Measurements from ENCODE around the gene EHBP1. TPM values are rescaled to one million over a fixed set of nuclear protein-coding genes. Genes with fewer than 3 reads are reported as not detected.

Gene EHBP1
- total RNA-seq, 2 experiments from 2014 or later, result 22.2 to 24.7 TPM

DNA sequence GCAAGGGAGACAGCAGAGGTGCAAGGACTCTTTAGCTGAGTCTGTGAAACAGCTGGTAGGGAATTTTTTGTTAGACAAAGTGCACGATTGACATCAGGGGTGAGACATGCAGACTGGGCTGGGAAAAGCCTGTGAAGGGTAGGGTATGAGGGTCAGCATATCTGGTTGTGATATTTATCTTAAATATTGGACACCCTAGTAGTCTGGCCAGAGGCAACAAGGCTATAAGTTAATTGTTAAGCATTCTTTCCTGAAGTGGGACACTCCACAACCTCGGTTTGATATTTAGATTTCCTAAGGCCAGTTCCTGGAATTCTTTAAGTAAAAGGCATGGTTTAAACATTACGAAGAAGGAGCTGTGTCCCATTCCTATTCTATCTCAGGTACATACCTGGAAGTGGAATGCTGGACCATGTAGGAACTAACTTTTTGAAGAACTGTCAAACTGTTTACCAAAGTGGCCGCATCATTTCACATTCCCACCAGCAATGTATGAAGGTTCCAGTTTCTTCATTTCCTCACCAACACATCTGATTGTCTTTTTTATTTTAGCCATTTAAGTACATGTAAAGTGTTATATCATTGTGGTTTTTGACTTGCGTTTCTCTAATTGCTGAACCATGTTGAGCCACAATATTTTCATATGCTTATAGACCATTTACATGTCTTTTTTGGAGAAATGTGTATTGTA is 22.5 kb downstream of the EHBP1 start:
- no peak overlapping the region for H3K4me3 Mint-ChIP-seq
- DNase-seq, result no peak
- POLR2A ChIA-PET, result no interaction called here
- H3K36me3 Mint-ChIP-seq (ENCODE audit: low read depth), result peaks cover 2% of the 10 kb centered on the region
- H3K27ac Mint-ChIP-seq, result no peak overlapping the region
- no peaks in the 10 kb centered on the region for H3K27me3 Mint-ChIP-seq
- peaks cover 22% of the 10 kb centered on the region for H3K9me3 Mint-ChIP-seq
- no peaks in the 10 kb centered on the region for H3K4me1 Mint-ChIP-seq
- CTCF ChIA-PET, result no interaction called here

DNA sequence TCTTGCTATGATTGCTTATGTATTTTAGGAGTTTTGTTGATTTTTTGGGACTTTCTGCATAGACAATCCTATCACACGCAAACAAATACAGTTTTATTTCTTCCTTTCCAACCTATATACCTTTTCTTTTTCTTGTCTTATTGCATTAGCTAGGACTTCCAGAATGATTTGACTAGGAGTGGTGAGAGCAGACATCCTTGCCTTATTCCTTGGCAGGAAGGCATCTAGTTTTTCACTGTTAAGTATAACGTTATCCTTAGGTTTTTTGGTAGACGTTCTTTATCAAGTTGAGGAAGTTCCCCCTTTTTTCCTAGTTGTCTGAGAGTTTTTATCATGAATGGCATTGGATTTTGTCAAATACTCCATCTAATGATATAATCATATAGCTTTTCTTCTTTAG is 25.8 kb downstream of the EHBP1 start:
- H3K4me3 Mint-ChIP-seq, result no peak overlapping the region
- DNase-seq, result no peak
- H3K9me3 Mint-ChIP-seq, result peaks cover 18% of the 10 kb centered on the region
- ChIA-PET CTCF (no interaction called here), POLR2A (no interaction called here)
- no peak overlapping the region for H3K27ac Mint-ChIP-seq
- no peaks in the 10 kb centered on the region for H3K27me3 Mint-ChIP-seq
- H3K4me1 Mint-ChIP-seq, result no peaks in the 10 kb centered on the region
- H3K36me3 Mint-ChIP-seq (ENCODE audit: low read depth), result no peaks in the 10 kb centered on the region

DNA sequence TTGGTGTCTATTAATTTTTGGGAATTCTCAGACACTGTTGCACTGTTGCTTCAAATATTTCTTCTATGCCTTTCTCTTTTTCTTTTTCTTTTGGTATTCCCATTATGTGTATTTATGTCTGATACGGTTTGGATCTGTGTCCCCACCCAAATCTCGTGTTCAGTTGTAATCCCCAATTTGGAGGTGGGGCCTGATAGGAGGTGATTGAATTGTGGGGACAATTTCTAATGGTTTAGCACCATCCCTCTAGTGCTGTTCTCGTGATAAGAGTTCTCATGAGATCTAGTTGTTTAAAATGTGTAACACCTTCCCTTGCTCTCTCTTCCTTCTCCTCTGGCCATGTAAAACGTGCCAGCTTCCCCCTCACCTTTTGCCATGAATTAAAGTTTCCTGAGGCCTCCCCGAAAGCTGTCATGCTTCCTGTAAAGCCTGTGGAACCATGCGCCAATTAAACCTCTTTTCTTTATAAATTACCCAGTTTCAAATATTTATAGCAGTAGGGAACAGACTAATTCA is 26.8 kb downstream of the EHBP1 start:
- ChIA-PET POLR2A (no interaction called here), CTCF (no interaction called here)
- DNase-seq, result no peak
- Mint-ChIP-seq H3K4me1 (no peaks in the 10 kb centered on the region), H3K27me3 (no peaks in the 10 kb centered on the region), H3K36me3 (ENCODE audit: low read depth) (peaks cover 2% of the 10 kb centered on the region), H3K4me3 (no peak overlapping the region), H3K9me3 (peaks cover 21% of the 10 kb centered on the region), H3K27ac (no peak overlapping the region)

DNA sequence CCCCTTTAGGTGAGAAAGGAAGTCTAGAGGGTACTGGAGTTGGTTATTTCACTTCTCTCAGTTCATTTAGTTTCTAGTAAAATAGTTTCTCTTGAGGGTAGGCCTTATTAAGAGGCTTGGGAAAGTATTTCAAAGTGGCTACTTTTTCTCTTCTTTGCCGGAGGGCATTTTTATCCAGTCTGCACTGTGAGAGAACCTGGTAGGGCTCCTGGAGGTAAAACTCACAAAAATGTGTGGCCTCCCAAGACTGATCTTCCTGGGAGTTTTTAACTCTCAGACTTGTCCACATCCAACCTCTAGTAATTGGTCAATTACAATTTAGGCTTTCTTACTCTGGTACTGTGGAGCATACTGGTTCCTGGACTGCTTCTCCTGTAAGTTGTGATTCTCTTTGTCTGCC is 28.0 kb downstream of the EHBP1 start:
- H3K4me3 Mint-ChIP-seq, result no peak overlapping the region
- peaks cover 21% of the 10 kb centered on the region for H3K9me3 Mint-ChIP-seq
- ChIA-PET CTCF (no interaction called here), POLR2A (no interaction called here)
- peaks cover 2% of the 10 kb centered on the region for H3K36me3 Mint-ChIP-seq (ENCODE audit: low read depth)
- H3K27ac Mint-ChIP-seq, result no peak overlapping the region
- no peak for DNase-seq
- no peaks in the 10 kb centered on the region for H3K4me1 Mint-ChIP-seq
- no peaks in the 10 kb centered on the region for H3K27me3 Mint-ChIP-seq

DNA sequence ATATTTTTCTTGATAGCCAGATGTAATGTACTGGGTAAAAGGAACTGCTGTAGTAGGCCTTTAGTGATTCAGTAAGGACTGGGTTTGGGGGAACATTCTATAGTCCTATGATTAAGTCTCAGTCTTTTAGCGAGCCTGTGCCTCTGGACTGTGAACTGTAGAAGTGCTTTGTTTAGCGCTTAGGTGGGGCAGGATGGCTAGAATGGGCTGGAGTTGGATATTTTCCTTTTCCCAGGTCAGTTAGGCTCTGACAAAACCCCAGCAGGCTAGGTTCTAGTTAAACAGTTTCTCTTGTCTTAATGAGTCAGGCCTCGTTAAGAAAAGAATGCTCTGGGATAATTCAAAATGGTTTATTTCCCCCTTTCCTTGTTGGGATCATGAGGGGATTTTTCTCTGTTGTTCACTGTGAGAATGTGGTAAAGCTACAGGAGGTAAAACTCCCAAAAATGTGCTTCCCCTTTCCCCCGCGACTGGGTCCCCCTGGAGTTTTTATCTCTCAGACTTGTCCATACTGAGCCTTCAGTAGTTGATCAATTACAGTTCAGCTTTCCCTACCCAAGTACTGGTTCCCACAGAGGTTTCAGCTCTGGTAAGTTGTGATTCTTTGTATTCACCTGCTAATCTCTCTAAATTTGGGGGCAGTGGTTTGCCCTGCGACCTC is 31.5 kb downstream of the EHBP1 start:
- peaks cover 2% of the 10 kb centered on the region for H3K36me3 Mint-ChIP-seq (ENCODE audit: low read depth)
- H3K27me3 Mint-ChIP-seq, result no peaks in the 10 kb centered on the region
- no peak for DNase-seq
- ChIA-PET CTCF (no interaction called here), POLR2A (no interaction called here)
- H3K4me3 Mint-ChIP-seq, result no peak overlapping the region
- H3K27ac Mint-ChIP-seq, result no peak overlapping the region
- H3K4me1 Mint-ChIP-seq, result no peaks in the 10 kb centered on the region
- peaks cover 8% of the 10 kb centered on the region for H3K9me3 Mint-ChIP-seq

DNA sequence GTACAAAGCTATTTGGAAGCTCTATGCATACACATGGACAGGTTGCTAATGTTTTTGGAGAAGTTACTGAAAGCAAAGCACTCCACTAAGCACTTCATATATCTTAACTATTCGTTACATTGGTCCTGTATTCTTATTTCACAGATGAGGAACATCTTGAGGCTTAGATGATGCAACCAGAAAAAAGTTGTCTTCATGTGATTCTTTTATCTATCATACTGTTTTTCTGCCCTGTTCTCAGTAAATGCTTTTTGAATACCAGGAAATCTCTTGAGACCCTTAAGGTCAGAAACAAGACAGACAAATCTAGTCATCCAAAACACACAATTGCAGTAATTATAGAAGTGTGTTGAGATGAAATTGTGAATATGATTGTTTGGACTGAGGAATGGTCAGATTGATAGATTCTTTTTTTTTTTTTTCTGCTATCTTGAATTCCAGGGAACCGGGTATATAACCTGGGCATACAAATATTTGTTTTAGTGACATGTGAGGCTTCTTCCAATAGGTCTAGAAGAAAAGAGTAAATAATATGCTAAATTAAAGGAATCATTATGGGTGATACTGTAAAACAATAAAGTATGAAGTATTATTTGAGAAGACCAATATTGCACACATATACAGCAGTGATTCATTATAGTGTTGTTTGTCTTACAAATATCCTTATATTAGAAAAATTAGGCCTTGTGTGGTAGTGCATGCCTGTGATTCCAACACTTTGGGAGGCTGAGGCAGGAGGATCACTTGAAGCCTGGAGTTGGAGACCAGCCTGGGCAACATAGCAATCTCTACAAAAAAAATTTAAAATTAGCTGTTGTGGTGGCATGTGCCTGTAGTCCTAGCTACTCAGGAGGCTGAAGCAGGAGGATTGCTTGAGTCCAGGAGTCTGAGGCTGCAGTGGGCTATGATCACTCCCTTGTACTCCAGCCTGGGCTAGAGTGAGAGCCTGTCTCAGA is 33.7 kb downstream of the EHBP1 start:
- ChIA-PET POLR2A (interaction anchor here (0.6 kb wide), 2 partner anchors 29 to 736 kb away, joined by 3 to 6 read pairs; no protein-coding TSS in a partner anchor), CTCF (no interaction called here)
- Mint-ChIP-seq H3K4me3 (no peak overlapping the region), H3K27me3 (no peaks in the 10 kb centered on the region), H3K4me1 (no peaks in the 10 kb centered on the region), H3K27ac (no peak overlapping the region), H3K9me3 (peaks cover 3% of the 10 kb centered on the region), H3K36me3 (ENCODE audit: low read depth) (peaks cover 2% of the 10 kb centered on the region)
- DNase-seq, result no peak

DNA sequence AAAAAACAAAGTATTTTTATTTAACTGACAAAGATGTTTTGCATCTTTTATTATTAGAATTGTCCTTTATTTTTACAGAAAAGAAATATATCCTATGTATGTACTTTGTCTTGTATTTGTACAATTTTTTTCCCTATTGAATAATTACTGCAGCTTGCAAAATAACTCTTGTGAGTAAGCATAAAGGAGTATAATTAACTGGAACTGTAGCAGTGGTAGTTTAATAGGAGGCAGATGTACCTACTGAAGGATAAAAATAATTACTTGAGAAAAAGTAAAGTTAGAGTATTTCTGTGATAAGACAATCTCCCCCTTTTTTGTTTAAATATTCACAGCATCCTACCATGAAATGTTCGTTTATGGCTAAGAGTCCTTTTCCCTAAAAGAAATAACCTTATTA is 34.7 kb downstream of the EHBP1 start:
- H3K9me3 Mint-ChIP-seq, result peaks cover 3% of the 10 kb centered on the region
- H3K36me3 Mint-ChIP-seq (ENCODE audit: low read depth), result peaks cover 2% of the 10 kb centered on the region
- no peak overlapping the region for H3K27ac Mint-ChIP-seq
- CTCF ChIA-PET, result no interaction called here
- no peak for DNase-seq
- H3K27me3 Mint-ChIP-seq, result no peaks in the 10 kb centered on the region
- H3K4me3 Mint-ChIP-seq, result no peak overlapping the region
- H3K4me1 Mint-ChIP-seq, result no peaks in the 10 kb centered on the region
- POLR2A ChIA-PET, result no interaction called here

DNA sequence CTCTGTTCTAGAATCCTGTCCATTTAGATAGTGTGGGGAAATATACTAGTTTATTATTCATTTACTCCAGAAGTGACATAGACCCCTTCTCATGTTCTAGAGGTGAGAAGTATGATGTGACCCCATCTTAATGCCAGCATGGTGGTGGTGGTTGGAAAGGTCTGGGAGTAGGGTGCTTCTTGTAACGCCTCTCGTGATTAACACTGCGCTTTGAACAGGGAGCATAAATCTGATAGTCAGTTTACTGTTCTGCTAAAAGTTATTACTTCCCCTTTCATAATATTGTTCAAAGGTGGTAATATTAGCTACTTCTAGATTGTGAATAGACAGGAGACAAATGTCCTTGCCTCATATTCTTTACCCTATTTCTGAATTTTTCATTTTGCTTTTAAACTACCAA is 35.6 kb downstream of the EHBP1 start:
- DNase-seq, result no peak
- H3K27ac Mint-ChIP-seq, result no peak overlapping the region
- ChIA-PET POLR2A (no interaction called here), CTCF (no interaction called here)
- H3K27me3 Mint-ChIP-seq, result no peaks in the 10 kb centered on the region
- no peaks in the 10 kb centered on the region for H3K4me1 Mint-ChIP-seq
- H3K36me3 Mint-ChIP-seq (ENCODE audit: low read depth), result peaks cover 2% of the 10 kb centered on the region
- H3K4me3 Mint-ChIP-seq, result no peak overlapping the region
- H3K9me3 Mint-ChIP-seq, result peaks cover 3% of the 10 kb centered on the region

DNA sequence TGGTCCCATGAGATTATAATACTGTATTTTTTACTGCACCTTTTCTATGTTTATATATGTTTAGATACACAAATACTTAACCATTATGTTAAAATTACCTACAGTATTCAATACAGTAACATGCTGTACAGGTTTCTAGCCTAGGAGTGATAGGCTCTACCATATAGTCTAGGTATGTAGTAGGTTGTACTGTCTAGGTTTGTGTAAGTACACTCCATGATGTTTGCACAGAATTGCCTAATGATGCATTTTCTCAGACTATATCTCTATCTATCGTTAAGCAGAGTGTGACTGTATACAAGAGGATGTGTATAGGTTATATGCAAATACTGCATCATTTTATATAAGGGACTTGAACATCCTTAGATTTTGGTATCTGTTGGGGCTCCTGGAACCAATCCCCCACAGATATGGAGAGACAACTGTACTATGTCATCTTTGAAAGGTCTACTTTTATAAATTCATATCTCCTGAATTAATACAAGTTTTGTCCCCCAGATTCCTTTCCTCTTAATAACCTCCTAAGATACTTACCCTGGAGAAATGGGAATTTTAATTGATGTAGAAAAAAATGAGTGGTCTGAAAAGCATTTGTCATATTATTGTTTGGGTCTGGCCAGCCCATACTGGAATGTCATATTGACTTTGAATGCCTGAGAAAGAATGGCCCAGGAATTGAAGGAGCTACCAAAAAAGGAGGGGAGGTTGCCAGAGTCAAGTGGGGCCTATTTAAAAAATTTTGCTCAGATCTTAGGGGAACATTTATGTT is 36.6 kb downstream of the EHBP1 start:
- ChIA-PET POLR2A (no interaction called here), CTCF (interaction anchor here (0.5 to 0.7 kb wide), 2 partner anchors 61 to 110 kb away, joined by 3 read pairs; no protein-coding TSS in a partner anchor)
- Mint-ChIP-seq H3K27ac (no peak overlapping the region), H3K4me1 (no peaks in the 10 kb centered on the region), H3K4me3 (no peak overlapping the region), H3K36me3 (ENCODE audit: low read depth) (no peaks in the 10 kb centered on the region), H3K9me3 (no peaks in the 10 kb centered on the region), H3K27me3 (no peaks in the 10 kb centered on the region)
- no peak for DNase-seq

DNA sequence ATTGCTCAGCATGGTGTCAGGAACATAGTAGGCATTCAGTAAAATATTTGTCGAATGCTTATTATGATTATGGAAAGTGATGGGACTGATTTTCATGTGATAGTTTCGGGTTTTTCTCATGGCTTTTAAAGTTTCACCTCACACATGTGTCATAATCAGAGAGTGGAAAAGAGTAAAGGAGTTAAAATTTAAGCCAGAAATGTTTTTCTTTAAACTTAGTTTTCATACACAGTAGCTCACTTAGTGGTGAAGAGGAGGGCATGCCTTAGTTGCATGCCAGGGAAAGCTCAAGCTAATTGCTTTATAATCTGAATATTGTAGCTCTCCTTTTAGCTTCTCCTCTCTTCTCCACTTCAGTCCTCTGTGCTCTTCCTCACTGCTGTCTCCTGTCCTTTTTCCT is 38.0 kb downstream of the EHBP1 start:
- Mint-ChIP-seq H3K4me3 (no peak overlapping the region), H3K4me1 (no peaks in the 10 kb centered on the region), H3K27ac (no peak overlapping the region), H3K36me3 (ENCODE audit: low read depth) (peaks cover 2% of the 10 kb centered on the region), H3K9me3 (peaks cover 2% of the 10 kb centered on the region), H3K27me3 (no peaks in the 10 kb centered on the region)
- DNase-seq, result no peak
- ChIA-PET POLR2A (no interaction called here), CTCF (no interaction called here)

DNA sequence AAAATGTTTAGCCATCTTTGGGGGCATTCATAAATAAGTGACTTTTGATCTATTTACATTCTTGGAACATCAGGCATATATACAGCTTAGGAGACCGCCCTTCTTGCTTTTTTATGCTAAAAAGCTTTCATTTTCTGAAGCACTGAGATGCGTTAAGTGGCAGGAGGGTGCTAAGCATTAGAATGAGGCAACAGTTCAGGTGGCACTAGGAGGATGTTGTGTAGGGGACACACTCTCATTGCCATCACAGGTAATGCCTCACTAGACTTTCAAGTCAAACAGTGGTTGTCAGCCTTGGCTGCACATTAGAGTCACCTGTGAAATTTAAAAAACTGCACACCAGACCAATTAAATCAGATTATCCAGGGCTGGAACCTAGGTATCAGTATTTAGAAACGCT is 39.1 kb downstream of the EHBP1 start:
- Mint-ChIP-seq H3K36me3 (ENCODE audit: low read depth) (peaks cover 2% of the 10 kb centered on the region), H3K9me3 (peaks cover 2% of the 10 kb centered on the region), H3K4me3 (no peak overlapping the region), H3K27ac (no peak overlapping the region), H3K4me1 (no peaks in the 10 kb centered on the region), H3K27me3 (no peaks in the 10 kb centered on the region)
- CTCF ChIA-PET, result no interaction called here
- POLR2A ChIA-PET, result no interaction called here
- no peak for DNase-seq

DNA sequence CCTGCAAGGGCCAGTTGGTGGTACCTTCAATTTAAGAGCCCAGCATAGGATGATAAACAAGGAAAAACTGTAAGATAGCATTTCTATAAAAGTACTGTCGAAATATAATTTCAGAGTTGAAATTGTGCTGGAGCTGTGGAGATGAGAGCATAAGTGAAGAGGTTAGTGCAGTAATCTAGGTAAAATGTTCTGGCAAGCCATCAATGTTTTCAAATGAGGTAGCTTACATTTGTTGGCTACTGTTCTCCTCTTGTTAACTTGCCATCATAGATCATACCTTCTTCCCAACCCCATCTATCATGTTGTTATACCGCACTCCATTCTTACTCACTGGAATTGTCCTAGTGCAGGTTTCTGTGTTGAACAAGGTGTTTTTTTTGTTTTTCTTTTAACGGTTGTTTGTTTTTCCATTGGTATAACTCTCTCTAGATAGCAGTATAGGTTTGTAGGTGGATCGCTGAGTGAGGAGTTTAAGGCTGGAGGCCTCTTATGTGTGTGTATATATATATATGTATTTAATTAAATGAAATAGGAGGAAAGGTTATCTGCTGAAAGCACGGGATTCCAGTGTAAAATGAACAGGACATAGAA is 40.5 kb downstream of the EHBP1 start:
- ChIA-PET POLR2A (no interaction called here), CTCF (no interaction called here)
- peaks cover 4% of the 10 kb centered on the region for H3K9me3 Mint-ChIP-seq
- no peak overlapping the region for H3K4me3 Mint-ChIP-seq
- no peaks in the 10 kb centered on the region for H3K4me1 Mint-ChIP-seq
- no peaks in the 10 kb centered on the region for H3K27me3 Mint-ChIP-seq
- H3K27ac Mint-ChIP-seq, result no peak overlapping the region
- peaks cover 12% of the 10 kb centered on the region for H3K36me3 Mint-ChIP-seq (ENCODE audit: low read depth)
- DNase-seq, result no peak

Measured in activated CD4-positive, alpha-beta T cell treated with anti-CD3 and anti-CD28 coated beads, Interleukin-2, amount 10 ng/mL, durations not matched to agents 7 days and 5 days (primary cell).